Activated CD8-positive, alpha-beta T cell treated with anti-CD3 and anti-CD28 coated beads, Interleukin-2, amount 10 ng/mL, durations not matched to agents 7 days and 5 days (primary cell): ENCODE results near the gene SEMA4C. TPM values are rescaled to one million over a fixed set of nuclear protein-coding genes. Genes with fewer than 3 reads are reported as not detected.
"Not testable (repeated sequence)": the region's sequence is repeated elsewhere in the genome, so short reads cannot be mapped to it uniquely, and the experiment has no call there.

ENCODE experiments used
- ATAC-seq: fragments of 150-1000 bp; cut with Tn5 transposase; one replicate; pipeline ENCODE4 v1.10.0; 2021; ENCODE audit warnings: moderate library complexity
- CTCF ChIA-PET: fragments of 350-600 bp; sonication (Branson Sonifier 250); formaldehyde crosslinking; loops from one replicate; lab custom pipeline; 2021; ENCODE audit warnings: antibody characterized with exemption; lab: Charles Lee
- POLR2A ChIA-PET: fragments of 350-600 bp; sonication (Branson Sonifier 250); formaldehyde crosslinking; loops from one replicate; lab custom pipeline; 2021; ENCODE audit warnings: antibody characterized with exemption; lab: Charles Lee
- DNase-seq: peaks from one replicate; pipeline ENCODE4 v3.0.0-alpha.2; 2020
- H3K27ac Mint-ChIP-seq: one replicate; pipeline ENCODE4 v1.8.0; 2021; ENCODE audit warnings: mild to moderate bottlenecking, mixed read lengths
- H3K27me3 Mint-ChIP-seq: one replicate; pipeline ENCODE4 v1.8.0; 2021; ENCODE audit warnings: low read depth, mixed read lengths
- H3K36me3 Mint-ChIP-seq: one replicate; pipeline ENCODE4 v1.8.0; 2021; ENCODE audit warnings: low read depth, mixed read lengths
- H3K4me1 Mint-ChIP-seq: one replicate; pipeline ENCODE4 v1.8.0; 2021; ENCODE audit warnings: low read depth, mixed read lengths
- H3K4me3 Mint-ChIP-seq: one replicate; pipeline ENCODE4 v1.8.0; 2021; ENCODE audit warnings: mild to moderate bottlenecking, mixed read lengths
- H3K9me3 Mint-ChIP-seq: one replicate; pipeline ENCODE4 v1.8.0; 2022; ENCODE audit warnings: mixed read lengths; ENCODE audit not compliant: insufficient read depth
- total RNA-seq, 2 experiments: library from RNA; stranded (reverse); gene quantifications; one replicate each; pipeline ENCODE4 v1.2.3, GENCODE V29; 2021

The SEMA4C gene
- total RNA-seq, 2 experiments from 2014 or later, result 21.0 to 24.5 TPM

GRCh38 chr2:96895746-96896651, 26.1 kb upstream of the SEMA4C start:
- ChIA-PET POLR2A (interaction anchor here (1.3 to 1.7 kb wide), 2 partner anchors 9 to 16 kb away, joined by 3 to 5 read pairs; no protein-coding TSS in a partner anchor), CTCF (interaction anchor here (1.3 to 1.4 kb wide), 2 partner anchors 18 to 216 kb away, joined by 3 read pairs; partner anchors contain the start of gene ANKRD36)
- DNase-seq, result no peak
- Mint-ChIP-seq H3K4me3 (no peak overlapping the region), H3K27me3 (no peaks in the 10 kb centered on the region), H3K27ac (peak overlapping the region; percentile 62), H3K9me3 (no peaks in the 10 kb centered on the region), H3K36me3 (no peaks in the 10 kb centered on the region), H3K4me1 (peaks cover 31% of the 10 kb centered on the region)
- ATAC-seq, result no peak

- H3K4me3 Mint-ChIP-seq, result no peak overlapping the region
- ATAC-seq (no peak), DNase-seq (no peak)
- no peaks in the 10 kb centered on the region for H3K27me3 Mint-ChIP-seq
- CTCF ChIA-PET, result interaction anchor here (1.3 to 1.4 kb wide), 2 partner anchors 19 to 217 kb away, joined by 3 read pairs; partner anchors contain the start of gene ANKRD36
- H3K9me3 Mint-ChIP-seq, result no peaks in the 10 kb centered on the region
- H3K27ac Mint-ChIP-seq, result peak overlapping the region; percentile 1
- H3K36me3 Mint-ChIP-seq, result no peaks in the 10 kb centered on the region
- POLR2A ChIA-PET, result no interaction called here
- H3K4me1 Mint-ChIP-seq, result peaks cover 32% of the 10 kb centered on the region
These were observed 25.3 kb upstream of the SEMA4C start for GRCh38 chr2:96895032-96895745.

- H3K4me1 Mint-ChIP-seq, result peaks cover 32% of the 10 kb centered on the region
- DNase-seq (no peak), ATAC-seq (no peak)
- no peak overlapping the region for H3K4me3 Mint-ChIP-seq
- ChIA-PET CTCF (interaction anchor here (0.8 kb wide), 1 partner anchor 54 kb away, joined by 3 read pairs; no protein-coding TSS in a partner anchor), POLR2A (no interaction called here)
- no peaks in the 10 kb centered on the region for H3K9me3 Mint-ChIP-seq
- H3K27ac Mint-ChIP-seq, result no peak overlapping the region
- H3K27me3 Mint-ChIP-seq, result no peaks in the 10 kb centered on the region
- no peaks in the 10 kb centered on the region for H3K36me3 Mint-ChIP-seq
These were observed 24.3 kb upstream of the SEMA4C start for GRCh38 chr2:96894151-96894531.

- peak overlapping the region; percentile 5 for H3K27ac Mint-ChIP-seq
- no peak overlapping the region for H3K4me3 Mint-ChIP-seq
- ChIA-PET POLR2A (interaction anchor here (0.6 kb wide), 1 partner anchor 24 kb away, joined by 3 read pairs; no protein-coding TSS in a partner anchor), CTCF (interaction anchor here (0.8 kb wide), 1 partner anchor 54 kb away, joined by 3 read pairs; no protein-coding TSS in a partner anchor)
- H3K9me3 Mint-ChIP-seq, result no peaks in the 10 kb centered on the region
- DNase-seq, result no peak
- peaks cover 32% of the 10 kb centered on the region for H3K4me1 Mint-ChIP-seq
- no peaks in the 10 kb centered on the region for H3K27me3 Mint-ChIP-seq
- no peaks in the 10 kb centered on the region for H3K36me3 Mint-ChIP-seq
- ATAC-seq, result no peak
These were observed 23.6 kb upstream of the SEMA4C start for GRCh38 chr2:96893289-96894150.

- no peaks in the 10 kb centered on the region for H3K9me3 Mint-ChIP-seq
- H3K4me1 Mint-ChIP-seq, result peaks cover 29% of the 10 kb centered on the region
- POLR2A ChIA-PET, result interaction anchor here (0.7 to 1.1 kb wide), 2 partner anchors 10 to 15 kb away, joined by 3 to 4 read pairs; no protein-coding TSS in a partner anchor
- peak; percentile 66 for ATAC-seq
- H3K27ac Mint-ChIP-seq, result peak overlapping the region; percentile 25
- no peak overlapping the region for H3K4me3 Mint-ChIP-seq
- peak; percentile 46 for DNase-seq
- H3K27me3 Mint-ChIP-seq, result no peaks in the 10 kb centered on the region
- CTCF ChIA-PET, result interaction anchor here (1.5 to 2.1 kb wide), 2 partner anchors 34 to 59 kb away, joined by 7 to 9 read pairs; partner anchors contain the start of gene ANKRD39
- no peaks in the 10 kb centered on the region for H3K36me3 Mint-ChIP-seq
These were observed 21.9 kb upstream of the SEMA4C start for GRCh38 chr2:96891591-96892333.

GRCh38 chr2:96890726-96891385, 21.0 kb upstream of the SEMA4C start:
- H3K9me3 Mint-ChIP-seq, result no peaks in the 10 kb centered on the region
- no peaks in the 10 kb centered on the region for H3K36me3 Mint-ChIP-seq
- no peak for ATAC-seq
- H3K4me3 Mint-ChIP-seq, result no peak overlapping the region
- H3K27me3 Mint-ChIP-seq, result no peaks in the 10 kb centered on the region
- ChIA-PET POLR2A (interaction anchor here (0.7 to 1.1 kb wide), 3 partner anchors 11 to 23 kb away, joined by 3 to 4 read pairs (median 3); no protein-coding TSS in a partner anchor), CTCF (interaction anchor here (0.8 to 2.1 kb wide), 3 partner anchors 22 to 60 kb away, joined by 3 to 9 read pairs (median 7); partner anchors contain the start of gene ANKRD39)
- H3K27ac Mint-ChIP-seq, result peak overlapping the region; percentile 25
- H3K4me1 Mint-ChIP-seq, result peaks cover 22% of the 10 kb centered on the region
- DNase-seq, result no peak

GRCh38 chr2:96890252-96890651, 20.4 kb upstream of the SEMA4C start:
- Mint-ChIP-seq H3K27ac (no peak overlapping the region), H3K36me3 (no peaks in the 10 kb centered on the region), H3K4me1 (peaks cover 20% of the 10 kb centered on the region), H3K4me3 (no peak overlapping the region), H3K27me3 (no peaks in the 10 kb centered on the region), H3K9me3 (no peaks in the 10 kb centered on the region)
- CTCF ChIA-PET, result interaction anchor here (0.8 to 2.1 kb wide), 2 partner anchors 22 to 61 kb away, joined by 3 to 9 read pairs; no protein-coding TSS in a partner anchor
- ATAC-seq (no peak), DNase-seq (no peak)
- POLR2A ChIA-PET, result interaction anchor here (0.9 to 1.1 kb wide), 2 partner anchors 11 to 24 kb away, joined by 3 to 4 read pairs; no protein-coding TSS in a partner anchor

- H3K36me3 Mint-ChIP-seq, H3K9me3 Mint-ChIP-seq, H3K27ac Mint-ChIP-seq, ATAC-seq, POLR2A ChIA-PET, H3K4me3 Mint-ChIP-seq, H3K27me3 Mint-ChIP-seq, DNase-seq: not testable (repeated sequence)
- CTCF ChIA-PET, result interaction anchor here (2.9 kb wide), 1 partner anchor 32 kb away, joined by 12 read pairs; the partner anchor contains the start of gene ANKRD39
- H3K4me1 Mint-ChIP-seq, result peaks cover 20% of the 10 kb centered on the region
These were observed 19.6 kb upstream of the SEMA4C start for GRCh38 chr2:96889502-96889901.

GRCh38 chr2:96888072-96889011, 18.5 kb upstream of the SEMA4C start:
- Mint-ChIP-seq H3K27ac (no peak overlapping the region), H3K4me3 (no peak overlapping the region), H3K36me3 (no peaks in the 10 kb centered on the region), H3K27me3 (no peaks in the 10 kb centered on the region), H3K4me1 (peaks cover 20% of the 10 kb centered on the region), H3K9me3 (no peaks in the 10 kb centered on the region)
- DNase-seq (no peak), ATAC-seq (no peak)
- ChIA-PET CTCF (interaction anchor here (2.9 kb wide), 1 partner anchor 31 kb away, joined by 12 read pairs; the partner anchor contains the start of gene ANKRD39), POLR2A (interaction anchor here (0.5 to 1.5 kb wide), 2 partner anchors 8 kb away, joined by 3 to 5 read pairs; no protein-coding TSS in a partner anchor)
